Fibroblast of villous mesenchyme (primary cell): ENCODE measurements around the gene FAM50A. TPM values are rescaled to one million over a fixed set of nuclear protein-coding genes. Genes with fewer than 3 reads are reported as not detected.

ENCODE experiments used
- DNase-seq: peaks from one replicate; pipeline ENCODE4 v3.0.0-alpha.2; 2010; ENCODE audit warnings: low read depth
- H3K4me3 ChIP-seq: 2 replicates; pipeline ENCODE4 v1.5.1; 2011; ENCODE audit warnings: low read depth, mild to moderate bottlenecking, low read length
- CTCF ChIP-seq: IDR thresholded peaks from 2 replicates; pipeline ENCODE4 v1.5.1; 2012; ENCODE audit warnings: low read depth, mild to moderate bottlenecking, low read length; ENCODE audit not compliant: insufficient read depth
- total RNA-seq: library from RNA; depleted of rRNA; stranded (reverse); fragments of >200 nt; gene quantifications from 2 replicates; pipeline ENCODE4 v1.2.3, GENCODE V29; 2012

Gene FAM50A
- total RNA-seq, 1 donor, result 44.9 TPM

- no peak for DNase-seq
- no peak overlapping the region for H3K4me3 ChIP-seq
- TF ChIP-seq CTCF, result no peak
Observed at GRCh38 chrX:154465601-154466000, 21.7 kb downstream of the FAM50A start.

- H3K4me3 ChIP-seq, result no peak overlapping the region
- TF ChIP-seq CTCF, result no peak
- no peak for DNase-seq
Observed at GRCh38 chrX:154466036-154466435, 22.1 kb downstream of the FAM50A start.

GRCh38 chrX:154466907-154467306 is 23.0 kb downstream of the FAM50A start:
- no peak for TF ChIP-seq CTCF
- no peak overlapping the region for H3K4me3 ChIP-seq
- no peak for DNase-seq

- DNase-seq, result no peak
- no peak overlapping the region for H3K4me3 ChIP-seq
- no peak for TF ChIP-seq CTCF
Observed at GRCh38 chrX:154467556-154467955, 23.6 kb downstream of the FAM50A start.

- no peak for TF ChIP-seq CTCF
- no peak for DNase-seq
- H3K4me3 ChIP-seq, result no peak overlapping the region
Observed at GRCh38 chrX:154468217-154468616, 24.3 kb downstream of the FAM50A start.

GRCh38 chrX:154469114-154469513 is 25.2 kb downstream of the FAM50A start:
- DNase-seq, result no peak
- H3K4me3 ChIP-seq, result no peak overlapping the region
- no peak for TF ChIP-seq CTCF

GRCh38 chrX:154469880-154470279 is 25.9 kb downstream of the FAM50A start:
- DNase-seq, result no peak

More at GRCh38 chrX:154469880-154470279, 25.9 kb downstream of the FAM50A start:
- H3K4me3 ChIP-seq, result no peak overlapping the region
- no peak for TF ChIP-seq CTCF
